OCI-LY3 (cell line): ENCODE results near the gene SND1.

ENCODE experiments used
- H2AFZ ChIP-seq: fragments of 200-600, 300-600 bp; shearing (Covaris generic); 2 replicates; pipeline ENCODE4 v1.6.0; 2014; ENCODE audit warnings: antibody characterized with exemption, low read depth, low read length
- H3K27ac ChIP-seq: fragments of 200-600, 300-600 bp; sonication (generic); 2 replicates; pipeline ENCODE4 v1.5.1; 2014; ENCODE audit warnings: mild to moderate bottlenecking, low read length, moderate library complexity, mixed read lengths
- H3K27me3 ChIP-seq: fragments of 200-600, 300-600 bp; sonication (generic); 2 replicates; pipeline ENCODE4 v1.6.1; 2014; ENCODE audit warnings: low read depth, low read length, mixed read lengths
- H3K36me3 ChIP-seq: fragments of 200-600, 300-600 bp; sonication (generic); replicated peaks from 2 replicates; pipeline ENCODE3; 2014; ENCODE audit warnings: low read depth, low read length, mixed read lengths
- H3K4me1 ChIP-seq: fragments of 300-600, 200-600 bp; sonication (generic); 2 replicates; pipeline ENCODE4 v1.6.1; 2014; ENCODE audit warnings: low read length, mixed read lengths
- H3K4me2 ChIP-seq: fragments of 200-600, 300-600 bp; sonication (generic); 2 replicates; pipeline ENCODE4 v1.6.1; 2014; ENCODE audit warnings: low read length, mixed read lengths
- H3K4me3 ChIP-seq: fragments of 300-600, 200-600 bp; sonication (generic); 2 replicates; pipeline ENCODE4 v1.5.1; 2014; ENCODE audit warnings: antibody characterized with exemption, mild to moderate bottlenecking, low read length, moderate library complexity
- H3K79me2 ChIP-seq: fragments of 300-600, 200-600 bp; shearing (Covaris generic); 2 replicates; pipeline ENCODE4 v1.6.1; 2014; ENCODE audit warnings: mild to moderate bottlenecking, low read length, mixed read lengths
- H3K9ac ChIP-seq: fragments of 300-600, 200-600 bp; shearing (Covaris generic); 2 replicates; pipeline ENCODE4 v1.6.0; 2014; ENCODE audit warnings: mild to moderate bottlenecking, low read length, moderate library complexity
- H3K9me3 ChIP-seq: fragments of 200-600, 300-600 bp; shearing (Covaris generic); 2 replicates; pipeline ENCODE4 v1.6.1; 2014; ENCODE audit warnings: low read length, mixed read lengths; ENCODE audit not compliant: insufficient read depth
- H4K20me1 ChIP-seq: fragments of 200-600, 300-600 bp; sonication (generic); 2 replicates; pipeline ENCODE4 v1.6.1; 2016; ENCODE audit warnings: low read length, mixed read lengths; ENCODE audit not compliant: insufficient read depth
- EZH2phosphoT487 ChIP-seq: fragments of 200-600 bp; shearing (Covaris generic); IDR thresholded peaks from 2 replicates; pipeline ENCODE4 v1.6.1; 2018; ENCODE audit warnings: antibody characterized with exemption, mixed run types, low read depth
- TF ChIP-seq, protein P1 (sequence below): fragments of 200-600, 300-600 bp; sonication (generic); IDR thresholded peaks from 2 replicates; pipeline ENCODE4 v1.5.1; 2014; ENCODE audit warnings: antibody characterized with exemption, low read length, low read depth

Gene SND1

DNA sequence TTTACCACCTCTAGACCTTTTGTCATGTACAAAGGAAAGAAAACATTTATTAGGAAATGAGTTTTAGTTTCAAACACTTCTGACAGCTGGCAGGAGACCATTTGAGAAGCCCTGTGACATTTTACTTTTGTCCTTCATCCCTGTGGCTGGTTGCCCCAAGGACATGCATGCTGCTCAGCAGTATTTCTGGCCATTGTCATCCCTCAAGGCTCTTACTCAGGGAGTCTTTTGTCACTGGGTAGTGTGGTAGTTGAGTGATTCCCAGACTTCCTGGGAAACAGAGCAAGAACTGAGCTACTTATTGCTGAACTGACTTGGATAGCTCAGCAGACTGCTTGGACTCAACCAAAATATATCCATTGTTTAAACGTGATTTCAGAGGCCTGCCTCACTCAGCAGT, 236.4 kb downstream of the SND1 start:
- no peak overlapping the region for H2AFZ ChIP-seq
- H3K27me3 ChIP-seq = no peaks in the 10 kb centered on the region
- no peak overlapping the region for H3K27ac ChIP-seq
- H3K79me2 ChIP-seq = peaks cover 46% of the 10 kb centered on the region
- H3K4me3 ChIP-seq = no peak overlapping the region
- no peak overlapping the region for H3K4me2 ChIP-seq
- peaks cover 63% of the 10 kb centered on the region for H4K20me1 ChIP-seq
- no peaks in the 10 kb centered on the region for H3K9me3 ChIP-seq
- H3K4me1 ChIP-seq = peaks cover 8% of the 10 kb centered on the region
- H3K36me3 ChIP-seq = peaks cover 46% of the 10 kb centered on the region
- TF ChIP-seq EZH2phosphoT487 = no peak
- TF ChIP-seq, protein P1, sequence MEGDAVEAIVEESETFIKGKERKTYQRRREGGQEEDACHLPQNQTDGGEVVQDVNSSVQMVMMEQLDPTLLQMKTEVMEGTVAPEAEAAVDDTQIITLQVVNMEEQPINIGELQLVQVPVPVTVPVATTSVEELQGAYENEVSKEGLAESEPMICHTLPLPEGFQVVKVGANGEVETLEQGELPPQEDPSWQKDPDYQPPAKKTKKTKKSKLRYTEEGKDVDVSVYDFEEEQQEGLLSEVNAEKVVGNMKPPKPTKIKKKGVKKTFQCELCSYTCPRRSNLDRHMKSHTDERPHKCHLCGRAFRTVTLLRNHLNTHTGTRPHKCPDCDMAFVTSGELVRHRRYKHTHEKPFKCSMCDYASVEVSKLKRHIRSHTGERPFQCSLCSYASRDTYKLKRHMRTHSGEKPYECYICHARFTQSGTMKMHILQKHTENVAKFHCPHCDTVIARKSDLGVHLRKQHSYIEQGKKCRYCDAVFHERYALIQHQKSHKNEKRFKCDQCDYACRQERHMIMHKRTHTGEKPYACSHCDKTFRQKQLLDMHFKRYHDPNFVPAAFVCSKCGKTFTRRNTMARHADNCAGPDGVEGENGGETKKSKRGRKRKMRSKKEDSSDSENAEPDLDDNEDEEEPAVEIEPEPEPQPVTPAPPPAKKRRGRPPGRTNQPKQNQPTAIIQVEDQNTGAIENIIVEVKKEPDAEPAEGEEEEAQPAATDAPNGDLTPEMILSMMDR = no peak
- H3K9ac ChIP-seq = no peak overlapping the region

- Histone ChIP-seq H3K27me3 (no peaks in the 10 kb centered on the region), H2AFZ (no peak overlapping the region), H4K20me1 (peaks cover 59% of the 10 kb centered on the region), H3K36me3 (peaks cover 46% of the 10 kb centered on the region), H3K4me1 (peaks cover 8% of the 10 kb centered on the region), H3K79me2 (peaks cover 43% of the 10 kb centered on the region), H3K4me3 (no peak overlapping the region), H3K4me2 (no peak overlapping the region), H3K9ac (no peak overlapping the region), H3K9me3 (no peaks in the 10 kb centered on the region), H3K27ac (no peak overlapping the region)
- TF ChIP-seq EZH2phosphoT487 = no peak
- TF ChIP-seq, protein P1 = no peak
Measured at GRCh38 chr7:127888825-127889224, 236.8 kb downstream of the SND1 start.

GRCh38 chr7:127889677-127890076, 237.7 kb downstream of the SND1 start:
- H3K9ac ChIP-seq = no peak overlapping the region
- no peak overlapping the region for H3K4me3 ChIP-seq
- no peaks in the 10 kb centered on the region for H3K9me3 ChIP-seq
- peaks cover 46% of the 10 kb centered on the region for H3K36me3 ChIP-seq
- peaks cover 38% of the 10 kb centered on the region for H3K79me2 ChIP-seq
- H3K4me2 ChIP-seq = no peak overlapping the region
- H3K27me3 ChIP-seq = no peaks in the 10 kb centered on the region
- peaks cover 8% of the 10 kb centered on the region for H3K4me1 ChIP-seq
- H2AFZ ChIP-seq = no peak overlapping the region
- H4K20me1 ChIP-seq = peaks cover 54% of the 10 kb centered on the region
- TF ChIP-seq, protein P1 = no peak
- no peak for TF ChIP-seq EZH2phosphoT487
- H3K27ac ChIP-seq = no peak overlapping the region

- Histone ChIP-seq H3K4me3 (no peak overlapping the region), H3K4me1 (peaks cover 8% of the 10 kb centered on the region), H2AFZ (no peak overlapping the region), H3K9me3 (no peaks in the 10 kb centered on the region), H3K36me3 (peaks cover 50% of the 10 kb centered on the region), H3K27me3 (no peaks in the 10 kb centered on the region), H4K20me1 (peaks cover 50% of the 10 kb centered on the region), H3K79me2 (peaks cover 39% of the 10 kb centered on the region), H3K4me2 (no peak overlapping the region), H3K9ac (no peak overlapping the region), H3K27ac (no peak overlapping the region)
- TF ChIP-seq EZH2phosphoT487 = no peak
- TF ChIP-seq, protein P1 = no peak
Measured at GRCh38 chr7:127890726-127891125, 238.7 kb downstream of the SND1 start.
